CD14-positive monocyte (primary cell): ENCODE measurements around the gene LYPLAL1. TPM values are rescaled to one million over a fixed set of nuclear protein-coding genes. Genes with fewer than 3 reads are reported as not detected.

ENCODE experiments used
- DNase-seq, 3 donors: peaks; one replicate each; pipeline ENCODE4 v3.0.0-alpha.2; 2011 to 2022
- H2AFZ ChIP-seq: 2 replicates; pipeline ENCODE4 v1.6.0; 2012; ENCODE audit warnings: mild to moderate bottlenecking, low read depth, low read length, inconsistent platforms; ENCODE audit not compliant: insufficient read depth, poor library complexity, severe bottlenecking
- H3K27ac ChIP-seq, 2 donors: 1 replicate in 1 of 2; 2 replicates in 1 of 2; pipeline ENCODE4 v1.5.1; 2012 to 2013; ENCODE audit warnings: low read length in 2 of 2, control low read depth in 1 of 2, inconsistent platforms in 1 of 2, low read depth in 1 of 2, mild to moderate bottlenecking in 1 of 2
- H3K27me3 ChIP-seq, 2 donors: one replicate each; pipeline versions ENCODE4 v1.6.0 to v1.6.1; 2011 to 2013; ENCODE audit warnings: low read length in 2 of 2; ENCODE audit not compliant: control insufficient read depth in 2 of 2, insufficient read depth in 2 of 2
- H3K36me3 ChIP-seq, 2 donors: replicated peaks in 1 of 2; 1 replicate in 1 of 2; 2 replicates in 1 of 2; pipeline versions ENCODE4 v1.5.1 to v1.6.1; 2012 to 2013; ENCODE audit warnings: low read length in 2 of 2, control low read depth in 1 of 2, inconsistent platforms in 1 of 2, mild to moderate bottlenecking in 1 of 2; ENCODE audit not compliant: insufficient read depth in 2 of 2, control insufficient read depth in 1 of 2
- H3K4me1 ChIP-seq, 2 donors: 1 replicate in 1 of 2; 2 replicates in 1 of 2; pipeline versions ENCODE4 v1.5.1 to v1.6.1; 2012 to 2013; ENCODE audit warnings: low read length in 2 of 2, control low read depth in 1 of 2, inconsistent platforms in 1 of 2, mild to moderate bottlenecking in 1 of 2, moderate library complexity in 1 of 2; ENCODE audit not compliant: insufficient read depth in 2 of 2, control insufficient read depth in 1 of 2
- H3K4me2 ChIP-seq: replicated peaks from 2 replicates; pipeline ENCODE3; 2012; ENCODE audit warnings: low read length, moderate library complexity, mild to moderate bottlenecking; ENCODE audit not compliant: poor library complexity, severe bottlenecking; ENCODE audit errors: extremely low read depth
- H3K4me3 ChIP-seq, 3 experiments: fragments of 200-600 bp in 1 of 3; sonication (generic) in 1 of 3; replicated peaks in 1 of 3; 1 replicate in 2 of 3; 2 replicates in 1 of 3; pipeline ENCODE4 v1.5.1; 2011 to 2013; ENCODE audit warnings: low read length in 3 of 3, mild to moderate bottlenecking in 3 of 3, control low read depth in 2 of 3, low read depth in 2 of 3, inconsistent platforms in 1 of 3, moderate library complexity in 1 of 3
- H3K79me2 ChIP-seq: 2 replicates; pipeline ENCODE4 v1.6.0; 2012; ENCODE audit warnings: mild to moderate bottlenecking, control low read depth, inconsistent platforms, low read length, moderate library complexity; ENCODE audit not compliant: insufficient read depth
- H3K9ac ChIP-seq: 2 replicates; pipeline ENCODE4 v1.6.0; 2017; ENCODE audit warnings: low read length, mild to moderate bottlenecking; ENCODE audit not compliant: insufficient read depth, poor library complexity, severe bottlenecking
- H3K9me3 ChIP-seq, 2 donors: replicated peaks in 1 of 2; 1 replicate in 1 of 2; 2 replicates in 1 of 2; pipeline versions ENCODE4 v1.5.1 to v1.6.1; 2012 to 2013; ENCODE audit warnings: low read length in 2 of 2, control low read depth in 1 of 2; ENCODE audit not compliant: control insufficient read depth in 1 of 2, insufficient read depth in 1 of 2
- H4K20me1 ChIP-seq: 2 replicates; pipeline ENCODE4 v1.6.0; 2012; ENCODE audit warnings: mild to moderate bottlenecking, low read length, control low read depth, moderate library complexity; ENCODE audit not compliant: insufficient read depth
- H3K27ac Mint-ChIP-seq, 7 donors: one replicate each; pipeline ENCODE4 v1.8.0; 2020; ENCODE audit warnings: mild to moderate bottlenecking in 7 of 7, mixed read lengths in 7 of 7, moderate library complexity in 6 of 7, inconsistent platforms in 2 of 7
- H3K27me3 Mint-ChIP-seq, 3 donors: one replicate each; pipeline ENCODE4 v1.8.0; 2021 to 2022; ENCODE audit warnings: low read depth in 3 of 3, mild to moderate bottlenecking in 3 of 3, mixed read lengths in 3 of 3, moderate library complexity in 3 of 3, inconsistent platforms in 1 of 3
- H3K36me3 Mint-ChIP-seq, 2 donors: one replicate each; pipeline ENCODE4 v1.8.0; 2020; ENCODE audit warnings: mixed read lengths in 2 of 2, inconsistent platforms in 1 of 2, mild to moderate bottlenecking in 1 of 2
- H3K4me1 Mint-ChIP-seq: one replicate; pipeline ENCODE4 v1.8.0; 2020; ENCODE audit warnings: mild to moderate bottlenecking, mixed read lengths
- H3K4me3 Mint-ChIP-seq, 2 donors: one replicate each; pipeline ENCODE4 v1.8.0; 2020; ENCODE audit warnings: mild to moderate bottlenecking in 2 of 2, mixed read lengths in 2 of 2, moderate library complexity in 1 of 2
- H3K9me3 Mint-ChIP-seq, 7 donors: one replicate each; pipeline ENCODE4 v1.8.0; 2020 to 2022; ENCODE audit warnings: mixed read lengths in 7 of 7, mild to moderate bottlenecking in 6 of 7, moderate library complexity in 6 of 7, inconsistent platforms in 2 of 7
- WGBS: methylation state at CpG from one replicate; pipeline ENCODE4 v1.1.5; 2013; ENCODE audit warnings: missing lambda C conversion rate; ENCODE audit not compliant: insufficient coverage; 5-methylcytosine and 5-hydroxymethylcytosine counted together
- intact Hi-C, 2 donors: fragments of 100-400 bp; cut with micrococcal nuclease; formaldehyde crosslinking; loops; one replicate each; pipeline versions ENCODE4 v1.15.0 to v1.15.1; 2023
- polyA plus RNA-seq, 3 donors: library from polyadenylated mRNA; depleted of rRNA in 1 of 3; unstranded in 2 of 3; stranded (reverse) in 1 of 3; fragments of 300-500 nt in 2 of 3; fragments of >200 nt in 1 of 3; fragmentation: Illumina TruSeq in 2 of 3; gene quantifications; 1 replicate in 2 of 3; 2 replicates in 1 of 3; pipeline ENCODE4 v1.2.3, GENCODE V29; 2012 to 2021
- TF ChIP-seq, protein P1 (sequence below): fragments of 200-600 bp; IDR thresholded peaks from one replicate; pipeline ENCODE4 v1.8.0; 2022; ENCODE audit warnings: antibody characterized with exemption, mild to moderate bottlenecking

Gene LYPLAL1
- polyA plus RNA-seq, 3 donors, result 10.2 to 55.9 (median 36.1) TPM

DNA sequence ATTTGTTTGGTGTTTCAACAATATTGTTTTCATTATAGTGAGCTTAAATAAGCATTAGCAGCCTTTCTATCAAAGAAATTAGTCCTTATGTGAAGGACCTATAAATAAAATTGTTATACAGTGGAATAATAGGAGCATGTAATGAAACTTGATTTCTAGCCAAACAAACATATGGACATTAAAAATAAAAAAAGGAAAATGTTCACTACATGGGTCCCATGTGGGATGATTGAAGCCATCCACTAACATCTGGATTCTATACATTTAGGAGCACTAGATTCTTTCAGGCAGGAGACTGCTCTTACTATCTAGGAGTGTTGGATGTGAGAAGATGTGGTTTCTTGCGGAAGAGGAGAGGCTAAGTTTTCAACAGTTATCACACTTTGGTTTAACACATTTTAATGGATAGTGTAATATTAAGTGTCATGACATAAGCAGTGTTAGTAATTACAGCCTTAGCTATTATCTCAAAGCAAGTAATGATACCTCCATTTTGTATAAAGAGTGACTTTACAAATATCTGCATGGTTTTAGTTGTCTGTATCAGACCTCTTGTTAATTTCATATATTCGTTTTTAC is 62.3 kb downstream of the LYPLAL1 start:
- H3K4me3 Mint-ChIP-seq, result no peak overlapping the region
- no peaks in the 10 kb centered on the region for H3K36me3 Mint-ChIP-seq
- no peaks in the 10 kb centered on the region for H3K36me3 ChIP-seq
- H3K4me3 ChIP-seq, result no peak overlapping the region
- H3K4me2 ChIP-seq, result no peak overlapping the region
- no peak for DNase-seq
- H3K79me2 ChIP-seq, result no peaks in the 10 kb centered on the region
- no peak overlapping the region for H3K27ac Mint-ChIP-seq
- peaks cover 0 to 2% (median 0%) of the 10 kb centered on the region in 7 donors for H3K9me3 Mint-ChIP-seq
- no peaks in the 10 kb centered on the region for H3K9me3 ChIP-seq
- intact Hi-C loops, result no loop called here
- no CpG with 5 or more reads among the region's 2 CpGs for WGBS
- no peaks in the 10 kb centered on the region for H3K27me3 ChIP-seq
- H3K4me1 ChIP-seq, result no peaks in the 10 kb centered on the region
- H3K4me1 Mint-ChIP-seq, result no peaks in the 10 kb centered on the region
- H4K20me1 ChIP-seq, result no peaks in the 10 kb centered on the region
- H3K27me3 Mint-ChIP-seq, result no peaks in the 10 kb centered on the region
- H2AFZ ChIP-seq, result no peak overlapping the region
- TF ChIP-seq, protein P1, sequence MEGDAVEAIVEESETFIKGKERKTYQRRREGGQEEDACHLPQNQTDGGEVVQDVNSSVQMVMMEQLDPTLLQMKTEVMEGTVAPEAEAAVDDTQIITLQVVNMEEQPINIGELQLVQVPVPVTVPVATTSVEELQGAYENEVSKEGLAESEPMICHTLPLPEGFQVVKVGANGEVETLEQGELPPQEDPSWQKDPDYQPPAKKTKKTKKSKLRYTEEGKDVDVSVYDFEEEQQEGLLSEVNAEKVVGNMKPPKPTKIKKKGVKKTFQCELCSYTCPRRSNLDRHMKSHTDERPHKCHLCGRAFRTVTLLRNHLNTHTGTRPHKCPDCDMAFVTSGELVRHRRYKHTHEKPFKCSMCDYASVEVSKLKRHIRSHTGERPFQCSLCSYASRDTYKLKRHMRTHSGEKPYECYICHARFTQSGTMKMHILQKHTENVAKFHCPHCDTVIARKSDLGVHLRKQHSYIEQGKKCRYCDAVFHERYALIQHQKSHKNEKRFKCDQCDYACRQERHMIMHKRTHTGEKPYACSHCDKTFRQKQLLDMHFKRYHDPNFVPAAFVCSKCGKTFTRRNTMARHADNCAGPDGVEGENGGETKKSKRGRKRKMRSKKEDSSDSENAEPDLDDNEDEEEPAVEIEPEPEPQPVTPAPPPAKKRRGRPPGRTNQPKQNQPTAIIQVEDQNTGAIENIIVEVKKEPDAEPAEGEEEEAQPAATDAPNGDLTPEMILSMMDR, result no peak
- no peak overlapping the region for H3K27ac ChIP-seq
- H3K9ac ChIP-seq, result no peak overlapping the region

DNA sequence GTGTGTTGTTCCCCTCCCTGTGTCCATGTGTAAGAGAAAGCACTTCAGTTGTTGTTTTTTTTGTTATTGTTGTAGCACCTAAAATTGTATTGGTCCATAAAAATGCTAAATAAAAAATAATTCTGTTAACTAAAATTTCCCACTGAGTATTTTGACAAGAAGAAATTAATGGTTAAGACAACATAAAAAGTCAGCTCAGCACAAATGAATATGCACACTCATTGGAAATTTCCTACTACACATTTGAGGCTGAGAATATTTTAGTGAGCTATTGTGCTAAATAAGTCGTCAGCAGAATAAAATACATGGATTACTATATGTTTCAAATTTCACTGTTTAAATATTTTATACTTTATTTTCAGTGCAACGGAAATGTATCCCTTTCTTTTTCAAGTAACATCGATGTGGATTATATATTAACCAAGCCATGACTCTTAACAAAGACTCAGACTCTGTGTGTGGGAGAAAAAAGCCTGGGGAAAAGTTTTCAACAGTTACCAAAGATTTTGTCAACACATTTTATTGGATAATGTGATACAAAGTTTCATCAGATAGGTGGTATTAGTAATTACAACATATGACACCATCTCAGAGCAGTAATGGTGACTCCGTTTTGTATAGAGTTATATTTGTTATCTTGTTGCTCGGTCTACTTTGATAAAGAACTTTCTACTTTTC is 63.4 kb downstream of the LYPLAL1 start:
- H3K27me3 ChIP-seq, result no peaks in the 10 kb centered on the region
- no peaks in the 10 kb centered on the region for H3K9me3 ChIP-seq
- H3K4me3 Mint-ChIP-seq, result no peak overlapping the region
- H3K36me3 Mint-ChIP-seq, result no peaks in the 10 kb centered on the region
- H3K9ac ChIP-seq, result no peak overlapping the region
- H3K27ac Mint-ChIP-seq, result no peak overlapping the region
- intact Hi-C loops, result no loop called here
- no peak for DNase-seq
- no peaks in the 10 kb centered on the region for H3K4me1 ChIP-seq
- no peak overlapping the region for H3K27ac ChIP-seq
- TF ChIP-seq, protein P1, result no peak
- no peak overlapping the region for H3K4me3 ChIP-seq
- H3K79me2 ChIP-seq, result no peaks in the 10 kb centered on the region
- H3K9me3 Mint-ChIP-seq, result peaks cover 0 to 2% (median 0%) of the 10 kb centered on the region in 7 donors
- H4K20me1 ChIP-seq, result no peaks in the 10 kb centered on the region
- H3K36me3 ChIP-seq, result no peaks in the 10 kb centered on the region
- H3K4me1 Mint-ChIP-seq, result no peaks in the 10 kb centered on the region
- WGBS, result no CpG with 5 or more reads among the region's 5 CpGs
- no peak overlapping the region for H3K4me2 ChIP-seq
- H2AFZ ChIP-seq, result no peak overlapping the region
- no peaks in the 10 kb centered on the region for H3K27me3 Mint-ChIP-seq
